ENCODE measurements around the gene MSL1.

Gene MSL1

DNA sequence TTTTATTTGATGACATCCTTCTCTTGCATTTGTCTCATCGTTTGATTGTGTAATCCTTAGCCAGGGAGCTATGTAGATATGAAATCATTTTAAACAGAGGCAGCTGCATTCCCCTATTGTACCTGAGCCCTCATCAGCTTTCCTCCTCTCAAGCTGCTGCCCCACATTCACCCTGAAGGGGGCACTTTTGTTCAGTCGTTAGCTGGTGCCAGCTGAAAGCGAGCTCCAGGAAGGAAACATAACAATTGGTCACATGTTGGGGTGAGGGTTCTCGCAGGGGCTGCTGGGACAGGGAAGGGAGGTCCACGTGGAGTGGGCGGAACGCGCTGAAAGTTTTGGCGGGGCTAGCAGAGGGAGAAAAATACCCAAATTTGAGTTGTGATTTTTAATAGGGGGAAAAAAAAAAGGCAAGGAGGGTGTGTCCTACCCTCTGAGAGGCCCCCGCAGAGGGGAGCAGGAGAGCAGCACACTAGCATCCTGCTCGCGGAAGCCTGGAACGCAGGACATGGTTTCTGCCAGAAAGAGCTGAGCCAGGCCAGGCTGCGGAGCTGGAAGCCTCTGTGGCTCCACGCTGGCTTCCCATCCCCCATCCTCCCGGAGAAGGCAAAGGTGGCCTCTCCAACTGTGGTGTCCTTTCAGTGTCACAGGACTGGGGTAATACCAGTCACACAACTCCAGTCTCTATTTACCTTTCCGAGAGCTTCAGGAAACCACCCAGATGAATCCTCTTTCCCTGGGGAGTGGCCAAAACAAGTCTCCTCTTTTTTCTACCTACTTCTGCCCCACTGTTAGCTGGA, 8.5 kb upstream of the MSL1 start:
- CTCF ChIA-PET = interaction anchor here (0.5 to 1.9 kb wide), 7 partner anchors 11 to 1491 kb away, joined by 3 to 7 read pairs (median 3); no protein-coding TSS in a partner anchor
- TF ChIP-seq, protein P1, sequence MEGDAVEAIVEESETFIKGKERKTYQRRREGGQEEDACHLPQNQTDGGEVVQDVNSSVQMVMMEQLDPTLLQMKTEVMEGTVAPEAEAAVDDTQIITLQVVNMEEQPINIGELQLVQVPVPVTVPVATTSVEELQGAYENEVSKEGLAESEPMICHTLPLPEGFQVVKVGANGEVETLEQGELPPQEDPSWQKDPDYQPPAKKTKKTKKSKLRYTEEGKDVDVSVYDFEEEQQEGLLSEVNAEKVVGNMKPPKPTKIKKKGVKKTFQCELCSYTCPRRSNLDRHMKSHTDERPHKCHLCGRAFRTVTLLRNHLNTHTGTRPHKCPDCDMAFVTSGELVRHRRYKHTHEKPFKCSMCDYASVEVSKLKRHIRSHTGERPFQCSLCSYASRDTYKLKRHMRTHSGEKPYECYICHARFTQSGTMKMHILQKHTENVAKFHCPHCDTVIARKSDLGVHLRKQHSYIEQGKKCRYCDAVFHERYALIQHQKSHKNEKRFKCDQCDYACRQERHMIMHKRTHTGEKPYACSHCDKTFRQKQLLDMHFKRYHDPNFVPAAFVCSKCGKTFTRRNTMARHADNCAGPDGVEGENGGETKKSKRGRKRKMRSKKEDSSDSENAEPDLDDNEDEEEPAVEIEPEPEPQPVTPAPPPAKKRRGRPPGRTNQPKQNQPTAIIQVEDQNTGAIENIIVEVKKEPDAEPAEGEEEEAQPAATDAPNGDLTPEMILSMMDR (conservative IDR thresholded peaks at IDR 0.05; ENCODE audit: low read depth) = peak; percentile 89
- H3K27ac ChIP-seq = peak overlapping the region; percentile 91
- peak; percentile 89 for DNase-seq (ENCODE audit: low spot score)
- POLR2A ChIA-PET (ENCODE audit: low non-redundant PET) = interaction anchor here (0.6 to 0.9 kb wide), 3 partner anchors 14 to 411 kb away, joined by 4 read pairs; no protein-coding TSS in a partner anchor

DNA sequence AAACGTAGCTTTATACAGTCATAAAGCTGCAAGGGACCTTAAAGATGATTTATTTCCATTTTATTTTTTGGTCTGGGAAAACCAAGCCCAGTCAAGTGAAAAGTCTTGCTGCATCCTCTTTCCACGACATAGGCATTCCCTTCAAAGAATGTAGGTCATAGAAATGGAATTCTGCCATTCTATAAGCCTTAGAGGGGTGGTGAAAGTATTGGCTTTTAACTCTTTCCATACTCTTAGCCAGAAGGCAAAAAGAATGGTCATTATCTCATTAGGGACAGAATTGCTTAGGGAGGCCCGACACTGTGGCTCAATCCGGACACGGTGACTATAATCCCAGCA, 7.9 kb upstream of the MSL1 start:
- DNase-seq (ENCODE audit: low spot score) = no peak

DNA sequence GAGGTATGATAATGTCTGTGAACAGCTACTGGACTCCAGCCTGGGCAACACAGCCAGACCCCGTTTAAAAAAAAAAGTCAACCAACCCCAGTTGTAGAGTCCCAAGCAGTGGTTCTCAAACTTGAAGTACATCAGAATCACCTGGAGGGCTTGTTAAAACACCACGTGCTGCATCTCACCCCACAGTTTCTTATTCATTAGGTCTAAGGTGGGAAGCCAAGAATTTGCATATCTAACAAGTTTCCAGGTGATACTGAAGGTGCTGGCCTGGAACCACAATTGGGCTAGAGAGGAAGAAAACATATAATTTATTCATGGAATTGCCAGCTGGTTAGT, 6.7 kb upstream of the MSL1 start:
- TF ChIP-seq, protein P1 (conservative IDR thresholded peaks at IDR 0.05; ENCODE audit: low read depth) = no peak
- POLR2A ChIA-PET (ENCODE audit: low non-redundant PET) = interaction anchor here (0.5 kb wide), 1 partner anchor 96 kb away, joined by 3 read pairs; no protein-coding TSS in a partner anchor
- H3K27ac ChIP-seq = peak overlapping the region; percentile 91
- CTCF ChIA-PET = interaction anchor here (0.6 kb wide), 1 partner anchor 90 kb away, joined by 3 read pairs; no protein-coding TSS in a partner anchor
- DNase-seq (ENCODE audit: low spot score) = no peak

More for the DNA sequence above, 7.9 kb upstream of the MSL1 start:
- TF ChIP-seq, protein P1 (conservative IDR thresholded peaks at IDR 0.05; ENCODE audit: low read depth) = no peak
- ChIA-PET CTCF (interaction anchor here (0.5 to 1.9 kb wide), 4 partner anchors 10 to 1492 kb away, joined by 3 to 7 read pairs (median 4); no protein-coding TSS in a partner anchor), POLR2A (ENCODE audit: low non-redundant PET) (interaction anchor here (0.7 kb wide), 1 partner anchor 412 kb away, joined by 4 read pairs; no protein-coding TSS in a partner anchor)
- peak overlapping the region; percentile 91 for H3K27ac ChIP-seq

DNA sequence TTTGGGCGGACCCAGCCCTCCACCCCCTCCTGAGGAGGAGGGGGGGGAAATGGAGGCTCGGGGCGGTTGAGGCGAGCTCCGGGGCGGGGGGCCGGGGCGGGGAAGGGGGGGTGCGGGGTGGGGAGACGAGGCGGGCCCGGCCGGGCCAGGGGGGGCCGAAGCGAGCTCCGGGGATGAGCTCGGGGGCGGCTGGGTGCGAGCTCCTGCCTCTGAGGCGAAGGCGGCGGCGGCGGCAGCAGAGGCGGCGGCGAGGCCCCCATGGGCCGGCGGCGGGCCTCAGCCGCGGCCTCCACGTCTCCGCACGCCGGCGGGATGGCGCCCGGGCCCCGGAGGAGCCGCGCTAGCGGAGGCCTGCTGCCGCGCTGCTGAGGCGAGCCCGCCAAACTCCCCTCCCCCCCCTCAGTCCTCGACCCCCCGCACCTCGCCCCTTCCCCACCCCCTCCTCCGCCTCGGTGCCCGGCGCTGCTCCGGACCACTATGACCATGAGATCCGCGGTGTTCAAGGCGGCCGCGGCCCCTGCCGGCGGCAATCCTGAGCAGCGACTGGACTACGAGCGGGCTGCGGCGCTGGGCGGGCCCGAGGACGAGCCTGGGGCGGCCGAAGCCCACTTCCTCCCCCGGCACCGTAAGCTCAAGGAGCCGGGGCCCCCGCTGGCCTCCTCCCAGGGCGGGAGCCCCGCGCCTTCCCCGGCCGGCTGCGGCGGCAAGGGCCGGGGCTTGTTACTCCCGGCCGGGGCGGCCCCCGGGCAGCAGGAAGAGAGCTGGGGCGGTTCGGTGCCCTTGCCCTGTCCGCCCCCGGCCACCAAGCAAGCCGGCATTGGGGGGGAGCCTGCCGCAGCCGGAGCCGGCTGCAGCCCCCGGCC, 596 bp downstream of the MSL1 start:
- DNase-seq (ENCODE audit: low spot score) = peak; percentile 69
- H3K27ac ChIP-seq = peak overlapping the region; percentile 95
- ChIA-PET POLR2A (ENCODE audit: low non-redundant PET) (no interaction called here), CTCF (interaction anchor here (0.8 to 1.1 kb wide), 2 partner anchors 23 to 47 kb away, joined by 3 to 4 read pairs; partner anchors contain the start of gene NR1D1)
- TF ChIP-seq, protein P1 (conservative IDR thresholded peaks at IDR 0.05; ENCODE audit: low read depth) = no peak

DNA sequence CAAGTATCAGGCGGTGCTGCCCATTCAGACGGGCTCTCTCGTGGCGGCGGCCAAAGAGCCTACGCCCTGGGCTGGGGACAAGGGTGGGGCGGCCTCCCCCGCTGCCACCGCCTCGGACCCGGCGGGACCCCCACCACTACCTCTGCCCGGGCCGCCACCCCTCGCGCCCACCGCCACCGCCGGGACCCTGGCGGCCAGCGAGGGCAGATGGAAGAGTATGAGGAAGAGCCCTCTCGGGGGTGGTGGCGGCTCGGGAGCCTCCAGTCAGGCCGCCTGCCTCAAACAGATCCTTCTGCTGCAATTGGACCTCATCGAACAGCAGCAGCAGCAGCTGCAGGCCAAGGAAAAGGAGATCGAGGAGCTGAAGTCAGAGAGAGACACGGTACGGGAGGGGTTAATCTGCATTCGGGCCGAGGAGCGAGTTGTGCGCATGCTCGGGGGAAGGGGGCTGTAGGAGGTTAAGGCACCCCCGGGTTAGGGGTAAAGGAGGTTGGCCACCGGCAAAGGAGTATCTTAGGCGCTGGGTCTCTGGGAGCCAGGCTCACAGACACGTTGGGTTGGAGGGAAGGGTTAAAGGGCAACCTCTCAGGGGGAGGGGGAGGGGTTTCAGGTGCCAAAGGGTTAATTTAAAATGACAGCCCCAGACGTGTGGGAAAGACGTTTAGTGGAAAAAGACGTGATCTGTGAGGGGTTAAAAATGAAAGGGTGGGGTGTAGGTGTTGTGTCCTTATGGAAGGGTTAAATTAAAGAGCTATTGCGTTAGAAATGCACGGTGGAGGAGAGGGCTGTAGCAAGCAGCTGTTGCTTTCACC, 1.4 kb downstream of the MSL1 start:
- peak overlapping the region; percentile 95 for H3K27ac ChIP-seq
- ChIA-PET CTCF (interaction anchor here (0.6 to 1.1 kb wide), 3 partner anchors 10 to 46 kb away, joined by 3 to 4 read pairs (median 3); partner anchors contain the start of gene NR1D1), POLR2A (ENCODE audit: low non-redundant PET) (interaction anchor here (0.6 kb wide), 1 partner anchor 69 kb away, joined by 4 read pairs; no protein-coding TSS in a partner anchor)
- TF ChIP-seq, protein P1 (conservative IDR thresholded peaks at IDR 0.05; ENCODE audit: low read depth) = no peak
- DNase-seq (ENCODE audit: low spot score) = peak; percentile 60

Data from RWPE1 (cell line).